CD4-positive, alpha-beta T cell treated with Interleukin-10 for 1 hour (primary cell): Measurements from ENCODE around the gene SOCS4.
"Not testable (repeated sequence)": the region's sequence is repeated elsewhere in the genome, so short reads cannot be mapped to it uniquely, and the experiment has no call there.

Experiments
- DNase-seq: peaks from one replicate; pipeline ENCODE4 v3.0.0-alpha.2; 2020

The SOCS4 gene

DNA sequence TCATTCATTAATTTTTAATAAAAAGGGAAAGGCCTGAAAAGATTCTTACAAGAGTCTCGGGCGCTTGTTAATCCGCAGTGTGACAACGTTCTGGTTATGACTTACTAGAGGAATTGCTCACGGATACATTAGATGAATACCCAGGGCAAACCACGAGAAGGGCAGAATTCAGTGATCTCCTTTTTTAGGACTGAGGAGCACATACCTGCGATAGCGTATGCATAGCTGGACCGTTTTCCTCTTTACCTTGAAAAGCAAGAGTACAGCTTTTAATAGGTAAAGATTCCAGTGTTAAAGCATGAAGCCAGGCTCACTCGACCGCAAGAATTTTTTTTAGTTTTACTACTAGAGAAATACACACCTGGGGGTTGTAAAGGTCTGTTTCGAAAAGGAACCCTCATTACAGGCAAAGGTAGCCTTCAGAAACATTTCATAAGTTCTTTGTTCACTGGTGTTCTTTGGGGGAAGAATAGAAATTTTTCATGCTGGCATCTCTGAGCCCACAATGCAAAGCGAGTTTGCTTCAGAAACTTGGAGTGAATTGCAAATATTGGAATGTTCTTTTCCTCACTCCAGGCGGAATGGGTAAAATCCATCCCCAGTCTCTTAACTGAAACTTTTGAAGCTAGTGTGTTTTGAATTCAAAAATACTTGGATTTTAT is 25.4 kb downstream of the SOCS4 start:
- no peak for DNase-seq

DNA sequence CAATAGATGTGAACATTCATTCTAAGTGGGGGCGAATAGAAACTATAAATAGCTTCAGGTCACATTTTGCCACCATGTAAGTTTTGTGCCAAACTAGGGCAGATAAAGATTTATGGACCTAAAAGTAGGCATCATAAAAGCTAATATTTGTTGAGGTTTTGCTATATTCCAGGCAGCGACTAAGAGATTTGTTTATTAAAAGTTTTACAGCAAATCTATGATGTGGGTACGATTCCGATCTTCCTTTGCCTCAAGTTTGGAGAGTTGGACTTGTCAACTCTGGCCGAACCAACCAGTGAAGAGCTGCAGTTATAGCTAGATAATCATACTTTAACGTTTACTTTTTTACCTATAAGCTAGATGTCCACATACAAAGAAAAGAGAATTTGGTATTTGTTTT is 26.0 kb downstream of the SOCS4 start:
- no peak for DNase-seq

DNA sequence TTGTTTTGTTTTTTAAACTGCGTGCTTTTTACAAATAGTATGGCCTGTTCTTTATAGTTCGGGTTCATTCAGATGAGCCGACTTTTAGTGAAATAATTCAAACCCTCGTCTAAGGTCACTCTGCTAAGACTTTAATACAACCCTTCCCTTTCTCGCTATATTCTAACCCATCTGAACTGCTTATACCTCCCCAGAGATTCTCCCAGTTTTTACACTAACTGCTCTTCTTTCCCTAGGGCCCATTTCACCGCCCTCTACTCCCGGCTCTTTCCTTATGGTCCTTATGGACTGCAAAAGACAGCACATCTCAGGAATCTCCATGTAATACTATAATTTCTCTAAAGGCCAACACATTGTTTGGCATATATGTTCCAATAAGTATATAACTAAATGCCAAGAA is 26.5 kb downstream of the SOCS4 start:
- no peak for DNase-seq

DNA sequence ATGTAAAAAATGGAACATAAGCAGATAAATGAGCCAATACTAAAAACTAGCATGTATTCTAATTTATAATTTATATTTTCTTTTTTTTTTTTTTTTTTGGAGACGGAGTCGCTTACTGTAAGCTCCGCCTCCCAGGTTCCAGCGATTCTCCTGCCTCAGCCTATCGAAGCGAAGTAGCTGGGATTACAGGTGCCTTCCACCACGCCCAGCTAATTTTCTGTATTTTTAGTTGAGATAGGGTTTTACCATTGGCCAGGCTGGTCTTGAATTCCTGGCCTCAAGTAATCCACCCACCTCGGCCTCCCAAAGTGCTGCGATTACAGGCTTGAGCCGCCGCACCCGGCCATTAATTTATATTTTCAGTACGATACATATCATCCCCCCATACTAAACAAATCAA is 27.1 kb downstream of the SOCS4 start:
- no peak for DNase-seq

DNA sequence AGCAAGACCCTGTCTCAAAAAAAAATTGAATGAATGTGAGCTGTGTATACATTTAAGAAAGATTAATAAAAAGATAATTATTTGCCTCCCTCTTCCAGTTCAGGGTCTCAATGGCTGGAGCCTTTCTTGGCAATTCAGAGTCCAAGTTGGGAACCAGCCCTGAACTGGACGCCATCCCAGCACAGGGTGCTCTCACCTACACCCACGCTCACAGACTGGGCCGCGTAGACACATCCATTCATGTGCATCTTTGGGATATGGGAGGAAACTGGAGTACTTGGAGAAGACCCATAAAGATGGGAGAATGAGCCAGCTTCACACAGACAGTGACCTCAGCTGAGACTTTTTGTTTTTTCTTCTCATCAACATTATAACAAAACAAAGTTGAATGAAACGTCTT is 30.9 kb downstream of the SOCS4 start:
- no peak for DNase-seq

DNA sequence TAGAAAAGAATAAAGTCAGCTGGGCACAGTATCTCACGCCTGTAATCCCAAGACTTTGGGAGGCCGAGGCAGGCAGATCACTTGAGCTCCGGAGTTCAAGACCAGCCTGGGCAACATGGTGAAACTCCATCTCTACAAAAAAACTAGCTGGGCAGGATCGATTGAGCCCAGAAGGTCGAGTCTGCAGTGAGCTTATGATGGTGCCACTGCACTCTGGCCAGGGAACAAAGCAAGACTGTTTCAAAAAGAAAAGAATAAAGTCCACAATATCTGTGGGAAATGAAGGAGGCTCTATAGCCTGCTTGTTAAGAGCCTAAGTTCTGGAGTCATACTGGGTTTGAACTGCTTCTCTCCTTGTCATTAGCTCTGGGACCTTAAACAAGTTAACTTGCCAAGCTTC is 32.3 kb downstream of the SOCS4 start:
- DNase-seq: no peak

DNA sequence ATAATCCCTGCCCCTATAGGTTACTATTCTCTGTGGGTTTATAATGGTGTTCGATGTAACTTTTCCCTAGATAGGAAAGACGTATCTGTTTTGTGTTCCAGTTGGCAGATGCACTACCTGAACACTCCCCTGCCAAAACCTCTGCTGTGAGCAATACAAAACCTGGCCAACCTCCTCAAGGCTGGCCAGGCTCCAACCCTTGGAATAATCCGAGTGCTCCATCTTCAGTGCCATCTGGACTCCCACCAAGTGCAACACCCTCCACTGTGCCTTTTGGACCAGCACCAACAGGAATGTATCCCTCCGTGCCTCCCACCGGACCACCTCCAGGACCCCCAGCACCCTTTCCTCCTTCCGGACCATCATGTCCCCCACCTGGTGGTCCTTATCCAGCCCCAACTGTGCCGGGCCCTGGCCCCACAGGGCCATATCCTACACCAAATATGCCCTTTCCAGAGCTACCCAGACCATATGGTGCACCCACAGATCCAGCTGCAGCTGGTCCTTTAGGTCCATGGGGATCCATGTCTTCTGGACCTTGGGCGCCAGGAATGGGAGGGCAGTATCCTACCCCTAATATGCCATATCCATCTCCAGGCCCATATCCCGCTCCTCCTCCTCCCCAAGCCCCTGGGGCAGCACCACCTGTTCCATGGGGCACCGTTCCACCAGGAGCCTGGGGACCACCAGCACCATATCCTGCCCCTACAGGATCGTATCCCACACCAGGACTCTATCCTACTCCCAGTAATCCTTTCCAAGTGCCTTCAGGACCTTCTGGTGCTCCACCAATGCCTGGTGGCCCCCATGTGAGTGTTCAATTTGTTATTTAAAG is 35.7 kb downstream of the SOCS4 start:
- no peak for DNase-seq

DNA sequence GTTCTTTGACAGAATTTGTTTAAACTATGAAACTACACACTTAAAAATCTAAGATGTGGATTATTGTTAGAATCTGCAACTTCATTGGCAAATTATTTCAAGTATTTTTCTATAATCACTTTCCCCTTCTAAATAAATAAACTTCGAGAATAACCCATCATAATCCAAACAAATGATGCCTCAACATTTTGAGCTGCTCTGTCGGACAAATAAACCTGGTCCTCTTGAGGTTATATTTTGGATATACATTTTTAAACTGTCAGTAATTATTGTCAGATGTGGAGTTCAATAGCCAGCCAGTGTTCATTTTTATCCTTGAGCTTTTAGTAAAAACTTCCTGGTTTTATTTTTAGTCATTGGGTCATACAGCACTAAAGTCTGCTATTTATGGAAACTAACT is 37.9 kb downstream of the SOCS4 start:
- DNase-seq: not testable (repeated sequence)

DNA sequence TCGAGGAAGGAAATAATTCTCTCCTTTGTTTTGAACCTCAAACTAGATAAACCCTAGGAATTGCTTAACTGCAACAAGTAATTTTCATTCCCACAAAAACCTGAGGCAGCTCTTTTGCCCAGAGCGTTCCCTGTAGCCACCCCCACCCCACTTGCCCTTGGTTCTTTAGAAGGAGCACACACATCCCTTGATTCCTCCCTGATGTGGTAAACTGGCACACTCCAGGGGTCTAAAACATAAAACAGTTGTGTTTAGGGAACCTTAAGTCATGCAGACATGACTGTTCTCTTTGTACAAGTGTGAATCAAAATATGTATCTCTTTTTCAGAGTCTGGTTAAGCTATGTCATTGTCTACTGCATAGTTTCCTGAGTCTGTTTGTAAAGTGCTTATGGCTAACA is 38.4 kb downstream of the SOCS4 start:
- no peak for DNase-seq

DNA sequence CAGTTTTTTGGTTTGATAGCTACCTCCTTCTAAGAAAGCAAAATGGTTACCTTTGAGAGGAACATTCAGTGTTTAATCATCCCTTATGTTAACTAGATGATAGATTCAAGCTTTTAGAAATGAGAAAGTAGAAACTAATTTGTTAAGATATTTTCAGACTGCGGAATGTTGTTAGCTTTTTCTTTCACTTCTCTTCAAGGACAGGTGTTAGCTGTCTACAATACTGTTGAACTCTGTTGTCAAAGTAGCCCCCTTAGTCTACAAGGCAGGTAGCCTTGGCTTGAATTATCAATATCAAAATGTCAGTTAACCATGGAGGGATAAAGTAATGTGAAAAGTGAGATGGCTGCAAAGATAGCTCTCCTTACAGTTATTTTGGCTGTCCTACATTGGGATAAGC is 39.2 kb downstream of the SOCS4 start:
- no peak for DNase-seq

DNA sequence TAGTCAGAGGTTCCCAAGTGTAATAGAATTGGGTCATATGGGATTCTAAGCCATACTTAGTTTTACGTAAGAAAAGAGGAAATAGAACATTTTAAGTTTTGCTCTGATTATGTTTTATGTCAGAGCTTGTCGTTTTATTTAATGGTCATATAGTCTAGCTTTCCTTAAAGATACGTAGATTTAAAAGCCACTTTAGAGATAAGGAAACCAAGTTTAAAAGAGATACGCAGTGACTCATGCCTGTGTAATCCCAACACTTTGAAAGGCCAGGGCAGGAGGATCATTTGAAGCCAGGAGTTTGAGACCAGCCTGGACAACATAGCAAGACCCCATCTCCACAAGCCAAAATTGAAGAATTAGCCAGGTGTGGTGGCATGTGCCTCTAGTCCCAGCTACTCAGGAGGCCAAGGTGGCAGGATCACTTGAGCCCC is 44.0 kb downstream of the SOCS4 start:
- DNase-seq: no peak

DNA sequence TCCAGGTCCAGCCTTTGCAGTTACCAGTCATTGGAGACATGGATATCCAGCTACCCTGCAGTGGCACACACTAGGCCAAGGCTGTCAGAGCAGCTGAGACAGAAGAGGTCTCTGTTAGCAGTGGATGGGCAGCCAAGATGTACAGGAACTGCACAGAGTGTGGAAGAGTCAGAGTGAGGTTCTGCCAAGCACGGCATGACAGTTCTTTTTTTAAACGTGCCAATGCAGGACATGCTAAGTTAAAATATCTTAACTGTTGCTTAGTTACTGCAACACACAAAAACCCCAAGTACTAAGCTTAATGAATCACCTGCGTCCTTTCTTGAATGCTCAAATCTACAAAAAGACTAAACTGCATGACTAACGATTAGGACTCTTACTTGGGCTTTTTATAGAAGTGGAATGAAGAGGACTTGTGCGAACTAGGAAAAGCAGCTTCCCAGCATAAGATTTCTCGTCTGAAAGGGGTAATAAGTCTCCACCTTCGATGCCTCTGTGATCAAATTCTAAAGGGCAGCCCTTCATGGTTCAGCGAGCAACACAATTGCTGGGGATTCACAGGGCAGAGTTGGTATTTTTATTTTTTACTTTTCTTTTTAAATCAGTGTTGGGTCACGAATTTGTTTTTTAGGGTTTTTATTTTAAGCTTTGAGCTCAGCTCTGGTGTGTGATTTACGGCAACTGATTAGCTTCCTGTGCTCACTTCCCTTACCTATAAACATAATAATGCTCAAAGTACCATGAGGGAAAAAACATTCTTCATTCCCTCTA is 45.0 kb downstream of the SOCS4 start:
- DNase-seq: peak; percentile 43

DNA sequence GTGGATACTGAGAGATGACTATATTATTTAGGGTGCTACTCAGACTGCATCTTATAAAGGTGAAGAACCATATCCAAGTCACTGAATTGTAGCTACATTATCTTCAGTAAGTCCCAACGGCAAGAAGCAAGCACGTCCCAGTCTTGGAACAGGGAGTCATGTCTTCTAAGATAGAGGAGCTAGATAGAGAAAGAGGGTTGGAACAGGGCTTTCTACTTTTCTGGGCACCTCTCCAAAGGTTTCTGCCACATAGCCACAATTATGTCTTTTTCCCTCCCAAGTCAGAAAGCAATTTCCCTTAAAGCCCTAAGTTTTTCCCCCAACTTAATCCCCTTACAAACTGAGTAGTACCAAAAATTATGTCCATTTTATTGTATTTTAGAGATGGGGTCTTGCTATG is 46.8 kb downstream of the SOCS4 start:
- DNase-seq: no peak

DNA sequence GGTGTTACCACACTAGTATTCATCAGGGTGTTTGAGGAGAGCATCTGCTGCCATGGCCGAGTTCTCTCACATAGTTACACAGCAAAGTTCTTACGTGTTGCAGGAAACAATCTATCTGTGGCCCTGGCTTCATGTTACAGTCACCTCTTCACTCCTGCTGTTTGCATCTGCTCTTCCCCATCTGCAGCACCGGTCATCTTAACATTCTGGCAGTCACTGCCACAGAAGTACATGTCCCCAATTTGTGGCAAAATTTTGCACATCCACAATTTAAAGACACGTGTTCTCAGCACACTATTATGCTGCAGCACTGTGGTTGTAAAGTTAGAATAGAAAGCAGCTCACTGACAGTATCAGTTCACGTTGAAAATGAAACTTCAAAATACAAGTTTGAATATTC is 47.6 kb downstream of the SOCS4 start:
- no peak for DNase-seq

DNA sequence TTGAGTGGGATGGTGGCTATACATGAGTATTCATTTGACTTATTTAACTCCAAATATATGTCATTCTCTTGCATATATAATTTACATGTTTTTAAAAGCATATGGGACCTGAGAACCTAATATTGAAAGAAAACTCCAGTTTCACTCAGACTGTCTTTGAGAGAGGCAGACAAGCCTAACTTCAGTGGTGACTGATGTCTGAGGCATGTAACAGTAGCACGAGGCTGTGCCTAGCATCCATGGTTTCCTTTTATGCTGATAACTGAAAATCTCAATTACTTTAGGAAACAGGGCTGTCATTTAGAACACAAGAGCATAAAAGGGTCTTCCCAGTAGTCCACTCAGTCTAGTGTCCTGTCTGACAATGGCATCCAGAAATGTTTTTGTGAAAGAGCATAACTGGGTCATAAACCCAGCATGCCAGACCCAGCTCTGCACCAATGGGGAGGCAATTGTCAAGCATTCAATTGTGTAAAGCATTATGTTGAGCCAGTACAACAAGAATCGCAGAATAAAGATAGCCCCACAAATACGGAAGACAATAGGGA is 48.7 kb downstream of the SOCS4 start:
- DNase-seq: no peak

DNA sequence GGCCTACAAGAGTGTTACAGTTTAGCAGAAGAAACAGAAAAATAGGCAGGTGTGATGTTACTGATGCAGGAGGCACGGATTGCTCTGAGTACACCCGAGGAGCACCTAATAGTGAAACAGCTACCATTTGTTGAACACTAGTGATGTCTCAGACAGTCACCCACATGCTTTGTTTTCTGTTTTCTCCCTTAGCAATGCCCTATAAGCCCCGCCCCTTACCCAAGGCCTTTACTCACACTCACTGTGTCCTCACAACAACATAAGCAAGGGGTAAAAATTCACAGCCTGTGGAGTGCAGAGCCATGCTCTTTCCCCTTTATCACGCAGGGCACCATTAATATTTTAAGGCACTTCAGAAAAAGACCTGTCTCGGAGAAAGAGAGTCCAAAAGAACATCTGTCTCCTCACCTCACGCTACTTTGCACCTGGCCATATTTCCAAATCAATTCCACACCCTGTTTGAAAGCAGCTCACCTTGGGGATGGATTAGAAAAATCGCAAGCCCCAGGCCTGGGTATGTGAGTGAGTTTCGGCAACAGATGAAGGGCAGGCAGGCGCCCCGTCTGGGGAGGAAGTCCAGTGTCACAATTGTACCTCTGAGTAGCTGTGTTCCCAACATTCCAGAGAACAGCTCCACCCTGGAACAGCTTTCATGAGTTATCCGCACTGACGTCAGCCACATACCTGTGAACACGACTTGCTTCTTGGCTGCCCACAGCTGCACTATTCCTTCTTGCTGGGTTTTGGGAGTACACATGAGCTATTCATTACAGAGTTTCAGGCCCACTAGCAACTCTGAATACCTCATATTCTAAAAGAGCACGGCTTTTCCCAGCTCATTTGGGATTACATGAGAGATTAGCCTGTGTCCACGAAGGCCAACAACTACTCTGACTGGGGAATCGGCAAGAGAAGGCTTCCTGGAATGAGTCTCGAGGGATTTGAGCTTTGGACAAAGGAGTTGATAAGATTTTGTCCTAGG is 50.4 kb downstream of the SOCS4 start:
- DNase-seq: peak; percentile 28

DNA sequence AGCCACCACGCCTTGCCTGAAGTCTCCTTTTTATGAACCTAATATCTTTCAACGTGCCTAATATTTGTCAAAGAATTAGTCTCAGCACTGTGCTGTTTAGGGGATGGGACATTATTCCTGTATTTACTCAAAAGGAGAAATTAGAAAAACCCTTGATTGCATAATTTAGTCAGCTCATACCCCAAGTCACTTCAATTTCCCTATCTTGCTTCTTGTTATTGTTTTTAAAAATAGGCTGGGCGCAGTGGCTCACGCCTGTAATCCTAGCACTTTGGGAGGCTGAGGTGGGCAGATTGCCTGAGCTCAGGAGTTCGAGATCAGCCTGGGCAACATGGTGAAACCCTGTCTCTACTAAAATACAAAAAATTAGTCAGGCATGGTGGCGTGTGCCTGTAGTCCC is 52.9 kb downstream of the SOCS4 start:
- not testable (repeated sequence) for DNase-seq

DNA sequence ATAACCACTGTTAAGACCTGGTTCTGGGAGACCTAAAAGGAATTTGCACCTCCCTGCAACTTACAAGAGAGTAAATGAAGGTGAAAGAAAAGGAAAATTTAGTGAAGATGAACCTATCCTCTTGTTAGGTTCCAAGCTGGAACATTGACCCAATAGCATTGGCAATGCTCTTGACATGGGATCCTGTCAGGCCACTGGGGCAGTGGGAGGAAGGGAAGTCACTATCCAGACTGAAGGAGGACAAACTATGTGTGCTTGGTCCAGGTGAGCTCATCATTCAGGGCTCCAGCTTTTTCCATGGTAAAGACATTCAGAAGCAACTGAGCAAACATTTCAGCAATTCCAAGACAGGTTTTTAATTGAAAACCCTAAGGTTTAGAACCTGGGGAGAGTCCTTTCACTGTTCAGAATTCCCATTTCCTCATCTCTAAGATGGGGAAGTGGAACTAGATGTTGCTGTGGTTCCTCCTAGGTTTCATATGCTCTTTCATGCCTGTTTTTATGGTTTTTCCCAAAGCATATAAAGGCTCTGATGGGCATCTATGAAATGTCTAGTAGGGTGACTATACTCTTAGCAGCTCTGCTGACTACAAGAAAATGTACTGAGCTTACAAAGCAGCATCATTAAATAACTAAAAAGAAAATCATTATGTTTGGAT is 57.5 kb downstream of the SOCS4 start:
- no peak for DNase-seq

DNA sequence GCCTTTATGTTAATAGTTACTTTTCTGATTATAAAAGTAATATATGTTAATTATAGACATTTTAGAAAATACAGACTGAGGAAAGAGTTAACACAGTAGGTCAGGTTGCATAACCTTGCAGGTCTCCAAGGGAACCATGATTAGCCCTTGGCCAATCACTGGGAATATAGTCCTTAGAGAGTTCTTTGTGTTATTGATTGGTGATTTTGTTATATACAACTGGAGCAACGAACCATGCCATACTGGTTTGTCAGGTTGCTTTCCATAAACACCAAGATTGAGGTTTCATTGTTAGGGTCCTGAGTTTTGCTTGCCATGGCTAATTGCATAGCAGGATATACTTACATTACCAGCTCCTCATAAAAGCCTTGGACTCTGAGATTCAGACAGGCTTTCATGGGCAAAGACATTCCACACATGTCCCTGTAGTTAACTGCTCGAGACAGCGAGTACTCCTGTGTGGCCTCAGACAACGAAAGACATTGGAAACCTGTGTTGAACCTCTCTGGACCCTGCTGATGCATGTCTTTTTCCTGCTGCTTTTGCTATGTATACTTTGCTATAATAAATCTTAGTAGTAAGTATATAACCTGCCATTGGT is 58.1 kb downstream of the SOCS4 start:
- no peak for DNase-seq

DNA sequence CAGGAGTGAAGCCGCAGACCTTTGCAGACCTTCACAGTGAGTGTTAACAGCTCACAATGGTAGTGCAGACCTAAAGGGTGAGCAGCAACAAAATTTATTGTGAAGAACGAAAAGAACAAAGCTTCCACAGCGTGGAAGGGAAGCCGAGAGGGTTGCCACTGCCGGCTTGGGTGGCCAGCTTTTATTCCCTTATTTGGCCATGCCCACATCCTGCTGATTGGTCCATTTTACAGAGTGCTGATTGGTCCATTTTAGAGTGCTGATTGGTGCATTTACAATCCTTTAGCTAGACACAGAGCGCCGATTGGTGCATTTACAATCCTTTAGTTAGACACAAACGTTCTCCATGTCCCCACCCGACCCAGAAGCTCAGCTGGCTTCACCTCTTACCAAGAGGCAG is 59.9 kb downstream of the SOCS4 start:
- DNase-seq: no peak

DNA sequence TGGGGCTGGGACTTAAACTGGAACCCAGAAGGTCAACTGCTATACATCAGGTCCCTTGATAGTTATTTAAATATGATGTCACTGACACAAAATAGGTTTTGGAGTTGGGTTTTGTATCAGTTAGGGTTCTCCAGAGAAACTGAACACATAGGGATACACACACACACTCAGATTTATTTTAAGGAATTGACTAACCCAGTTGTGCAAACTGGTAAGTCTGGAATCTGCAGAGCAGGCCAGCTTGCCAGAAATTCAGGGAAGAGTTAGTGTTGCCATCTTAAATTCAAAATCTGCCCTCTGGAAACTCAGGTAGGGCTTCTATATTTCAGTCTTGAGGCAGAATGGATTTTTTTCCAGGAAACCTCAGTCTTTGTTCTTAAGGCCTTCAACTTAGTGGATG is 61.3 kb downstream of the SOCS4 start:
- DNase-seq: no peak
